SK-N-SH (cell line): ENCODE results near the gene SLC49A3. TPM values are rescaled to one million over a fixed set of nuclear protein-coding genes. Genes with fewer than 3 reads are reported as not detected.
"Not testable (repeated sequence)": the region's sequence is repeated elsewhere in the genome, so short reads cannot be mapped to it uniquely, and the experiment has no call there.

Experiments used
- CTCF ChIA-PET: fragments of 300-600, 350-600 bp; formaldehyde crosslinking; extraction: SDS; loops from one replicate; lab custom pipeline; 2021; lab: Yijun Ruan, JAX
- POLR2A ChIA-PET: fragments of 350-600 bp; sonication (Branson Sonifier 250); formaldehyde crosslinking; extraction: SDS; loops from one replicate; lab custom pipeline; 2020; ENCODE audit warnings: antibody characterized with exemption, inconsistent platforms; lab: Yijun Ruan, JAX
- DNase-seq: peaks from one replicate; pipeline ENCODE4 v3.0.0; 2012
- H2AFZ ChIP-seq: fragments of 200-600 bp; sonication (generic); 2 replicates; pipeline ENCODE4 v1.8.1; 2016; ENCODE audit warnings: antibody characterized with exemption, mild to moderate bottlenecking, low read depth
- H3F3A ChIP-seq: fragments of 200-600 bp; sonication (generic); replicated peaks from 2 replicates; pipeline ENCODE3; 2016; ENCODE audit warnings: antibody characterized with exemption, mild to moderate bottlenecking; ENCODE audit not compliant: insufficient read depth
- H3K27ac ChIP-seq, 2 experiments: fragments of 200-500 bp in 1 of 2; fragments of 200-600 bp in 1 of 2; sonication (Bioruptor generic) in 1 of 2; sonication (generic), shearing (Covaris generic) in 1 of 2; 2 replicates each; pipeline versions ENCODE4 v1.5.1 to v1.6.1; 2014 to 2016; ENCODE audit warnings: low read depth in 2 of 2, inconsistent platforms in 1 of 2, low read length in 1 of 2, mild to moderate bottlenecking in 1 of 2, mixed read lengths in 1 of 2
- H3K27me3 ChIP-seq: fragments of 200-600 bp; sonication (generic), shearing (Covaris generic); 2 replicates; pipeline ENCODE4 v1.6.1; 2016; ENCODE audit warnings: mixed run types; ENCODE audit not compliant: insufficient read depth
- H3K36me3 ChIP-seq, 2 experiments: fragments of 200-500 bp in 1 of 2; fragments of 200-600 bp in 1 of 2; sonication (Bioruptor generic) in 1 of 2; sonication (generic) in 1 of 2; replicated peaks in 1 of 2; 2 replicates each; pipeline versions ENCODE3 to v1.5.1; 2014 to 2016; ENCODE audit warnings: low read length in 1 of 2, mild to moderate bottlenecking in 1 of 2; ENCODE audit not compliant: insufficient read depth in 2 of 2, control insufficient read depth in 1 of 2
- H3K4me1 ChIP-seq, 2 experiments: fragments of 200-500 bp in 1 of 2; fragments of 200-600 bp in 1 of 2; sonication (Bioruptor generic) in 1 of 2; sonication (generic), shearing (Covaris generic) in 1 of 2; 2 replicates each; pipeline versions ENCODE4 v1.5.1 to v1.6.1; 2014 to 2016; ENCODE audit warnings: low read depth in 1 of 2, low read length in 1 of 2, mixed run types in 1 of 2; ENCODE audit not compliant: insufficient read depth in 2 of 2, control insufficient read depth in 1 of 2
- H3K4me2 ChIP-seq: fragments of 200-600 bp; sonication (generic), shearing (Covaris generic); 2 replicates; pipeline ENCODE4 v1.6.1; 2017; ENCODE audit warnings: mixed run types
- H3K4me3 ChIP-seq, 2 experiments: fragments of 200-500 bp in 1 of 2; fragments of 200-600 bp in 1 of 2; sonication (Bioruptor generic) in 1 of 2; sonication (generic), shearing (Covaris generic) in 1 of 2; 2 replicates each; pipeline versions ENCODE4 v1.5.1 to v1.8.1; 2014 to 2016; ENCODE audit warnings: low read depth in 2 of 2, inconsistent platforms in 1 of 2, low read length in 1 of 2, mild to moderate bottlenecking in 1 of 2, mixed read lengths in 1 of 2, moderate library complexity in 1 of 2
- H3K79me2 ChIP-seq: fragments of 200-600 bp; sonication (generic); 2 replicates; pipeline ENCODE4 v1.8.1; 2017; ENCODE audit warnings: mild to moderate bottlenecking; ENCODE audit not compliant: insufficient read depth
- H3K9ac ChIP-seq: fragments of 200-600 bp; sonication (generic); 2 replicates; pipeline ENCODE4 v1.6.1; 2017; ENCODE audit warnings: mixed run types
- H3K9me2 ChIP-seq: fragments of 200-600 bp; sonication (generic); 2 replicates; pipeline ENCODE4 v1.6.1; 2017; ENCODE audit warnings: mixed run types
- H3K9me3 ChIP-seq: fragments of 200-600 bp; sonication (generic); 2 replicates; pipeline ENCODE4 v1.6.1; 2017; ENCODE audit warnings: mixed run types, mild to moderate bottlenecking, moderate library complexity
- H4K20me1 ChIP-seq: fragments of 200-600 bp; sonication (generic); 2 replicates; pipeline ENCODE4 v1.6.1; 2017; ENCODE audit warnings: mild to moderate bottlenecking, mixed run types; ENCODE audit not compliant: insufficient read depth
- EP300 ChIP-seq, 2 experiments: IDR thresholded peaks; 2 replicates each; pipeline versions ENCODE4 v1.4.0 to v1.6.1; 2012; ENCODE audit warnings: borderline replicate concordance in 1 of 2, low read depth in 1 of 2, low read length in 1 of 2
- FOXJ3 ChIP-seq: sonication (generic); formaldehyde crosslinking; IDR thresholded peaks from 2 replicates; pipeline ENCODE4 v1.5.1; 2020; ENCODE audit warnings: mild to moderate bottlenecking, missing genetic modification reagents
- GATA2 ChIP-seq: sonication (generic); formaldehyde crosslinking; IDR thresholded peaks from 2 replicates; pipeline ENCODE4 v1.5.0; 2020; ENCODE audit warnings: mild to moderate bottlenecking, missing genetic modification reagents
- RXRA ChIP-seq: IDR thresholded peaks from 2 replicates; pipeline ENCODE4 v1.4.0; 2012; ENCODE audit warnings: low read depth, mild to moderate bottlenecking, borderline replicate concordance
- SIN3A ChIP-seq: IDR thresholded peaks from 2 replicates; pipeline ENCODE4 v1.6.1; 2012; ENCODE audit warnings: low read depth, mild to moderate bottlenecking, low read length, moderate library complexity, borderline replicate concordance
- SMC3 ChIP-seq: IDR thresholded peaks from 2 replicates; pipeline ENCODE4 v1.6.1; 2012; ENCODE audit warnings: low read depth, low read length, improper control_type of control experiment
- TEAD4 ChIP-seq: IDR thresholded peaks from 2 replicates; pipeline ENCODE4 v1.4.0; 2012; ENCODE audit warnings: mild to moderate bottlenecking, borderline replicate concordance; ENCODE audit not compliant: insufficient read depth
- WGBS: methylation state at CpG from one replicate; pipeline ENCODE4 v1.1.6; 2017; ENCODE audit warnings: low lambda C conversion rate; 5-methylcytosine and 5-hydroxymethylcytosine counted together
- polyA plus RNA-seq, 3 experiments: library from polyadenylated mRNA; depleted of rRNA; stranded (reverse); fragments of >200 nt; gene quantifications; 2 replicates each; pipeline ENCODE4 v1.2.3, GENCODE V29; 2012

Gene SLC49A3
- polyA plus RNA-seq, 1 of the 3 experiments (the other 2 are of a cell fraction): 0.05 TPM

GRCh38 chr4:732486-732885 is 43.5 kb upstream of the SLC49A3 start:
- H3K79me2 ChIP-seq: peaks cover 20% of the 10 kb centered on the region
- H3K9ac ChIP-seq: no peak overlapping the region
- H3K4me3 ChIP-seq: no peak overlapping the region
- CTCF ChIA-PET: interaction anchor here (3.2 kb wide), 1 partner anchor 10 kb away, joined by 15 read pairs; no protein-coding TSS in a partner anchor
- H3F3A ChIP-seq: no peaks in the 10 kb centered on the region
- no peak overlapping the region for H2AFZ ChIP-seq
- H3K4me1 ChIP-seq: no peaks in the 10 kb centered on the region
- POLR2A ChIA-PET: no interaction called here
- no peak for DNase-seq
- no peaks in the 10 kb centered on the region for H3K9me2 ChIP-seq
- H3K27ac ChIP-seq: no peak overlapping the region; a peak in 1 of 4 replicates
- no peak for TF ChIP-seq EP300 (IDR thresholded peaks at IDR 0.05; ENCODE audit: borderline replicate concordance in 1 of 2, low read depth in 1 of 2, low read length in 1 of 2)
- no peak for TF ChIP-seq RXRA
- TF ChIP-seq SIN3A: no peak
- TF ChIP-seq SMC3: no peak
- TF ChIP-seq TEAD4: no peak
- no peak for TF ChIP-seq FOXJ3 (CRISPR knock-in tag)
- no peak for TF ChIP-seq GATA2
- no peaks in the 10 kb centered on the region for H3K27me3 ChIP-seq
- WGBS: 98% methylated on average over 10 of the region's 20 CpGs
- H3K4me2 ChIP-seq: no peak overlapping the region
- peaks cover 29% of the 10 kb centered on the region for H4K20me1 ChIP-seq
- H3K36me3 ChIP-seq: peaks cover 33 to 46% of the 10 kb centered on the region in 2 experiments
- no peaks in the 10 kb centered on the region for H3K9me3 ChIP-seq

- H3F3A ChIP-seq, H3K27me3 ChIP-seq, POLR2A ChIA-PET, H2AFZ ChIP-seq, H3K27ac ChIP-seq, H3K9me2 ChIP-seq, H3K4me1 ChIP-seq, H3K9me3 ChIP-seq, H3K4me3 ChIP-seq, DNase-seq, H3K9ac ChIP-seq, H3K4me2 ChIP-seq: not testable (repeated sequence)
- CTCF ChIA-PET: interaction anchor here (3.2 kb wide), 1 partner anchor 10 kb away, joined by 15 read pairs; no protein-coding TSS in a partner anchor
- 93% methylated on average over 6 of the region's 27 CpGs for WGBS
- peaks cover 31 to 41% of the 10 kb centered on the region in 2 experiments for H3K36me3 ChIP-seq
- H3K79me2 ChIP-seq: peaks cover 26% of the 10 kb centered on the region
- peaks cover 33% of the 10 kb centered on the region for H4K20me1 ChIP-seq
Observed at GRCh38 chr4:731954-732353, 43.0 kb upstream of the SLC49A3 start.

DNA sequence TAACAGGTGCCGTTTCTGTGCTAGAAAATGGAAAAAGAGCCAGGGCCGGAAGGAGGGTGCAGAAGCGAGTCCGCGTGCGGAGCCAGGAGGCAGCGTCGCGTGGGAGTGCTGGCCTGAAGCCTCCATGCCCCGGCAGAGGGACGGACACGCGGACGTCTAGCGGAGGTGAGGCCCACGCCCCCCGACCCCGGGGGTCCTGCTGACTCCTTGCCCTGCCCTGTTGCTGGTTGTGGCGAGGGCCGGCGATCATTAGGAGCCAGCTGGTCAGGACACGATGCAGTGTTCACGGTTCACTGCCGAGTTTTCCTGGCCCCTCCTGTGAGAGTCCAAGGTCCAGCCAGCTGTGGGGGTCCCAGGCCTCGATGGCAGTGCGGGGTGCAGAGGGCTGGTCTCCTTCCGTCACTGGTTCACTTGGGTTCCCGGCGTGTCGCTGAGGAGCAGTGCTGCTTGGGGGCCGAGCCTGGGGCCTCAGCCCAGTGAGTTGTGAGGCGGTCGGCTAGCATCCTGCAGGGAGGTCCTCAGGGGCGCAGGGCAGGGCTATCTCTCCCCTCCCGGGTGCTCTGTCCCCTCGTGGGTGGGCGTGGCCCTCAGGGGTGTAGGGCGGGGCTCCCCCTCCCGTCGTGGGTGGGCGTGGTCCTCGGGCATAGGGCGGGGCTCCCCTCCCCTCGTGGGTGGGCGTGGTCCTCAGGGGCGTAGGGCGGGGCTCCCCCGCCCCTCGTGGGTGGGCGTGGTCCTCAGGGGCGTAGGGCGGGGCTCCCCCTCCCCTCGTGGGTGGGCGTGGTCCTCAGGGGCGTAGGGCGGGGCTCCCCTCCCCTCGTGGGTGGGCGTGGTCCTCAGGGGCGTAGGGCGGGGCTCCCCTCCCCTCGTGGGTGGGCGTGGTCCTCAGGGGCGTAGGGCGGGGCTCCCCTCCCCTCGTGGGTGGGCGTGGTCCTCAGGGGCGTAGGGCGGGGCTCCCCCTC is 42.3 kb upstream of the SLC49A3 start:
- H3K79me2 ChIP-seq: peaks cover 33% of the 10 kb centered on the region
- H3K9ac ChIP-seq, H3K4me3 ChIP-seq, CTCF ChIA-PET, H3K27ac ChIP-seq, DNase-seq, H2AFZ ChIP-seq, H3F3A ChIP-seq, H3K27me3 ChIP-seq, POLR2A ChIA-PET, H3K4me1 ChIP-seq, H3K4me2 ChIP-seq, H3K9me2 ChIP-seq, H3K9me3 ChIP-seq: not testable (repeated sequence)
- H3K36me3 ChIP-seq: peaks cover 30 to 38% of the 10 kb centered on the region in 2 experiments
- peaks cover 40% of the 10 kb centered on the region for H4K20me1 ChIP-seq
- 94% methylated on average over 30 of the region's 68 CpGs for WGBS
